ENCODE results near the gene SLC39A9.

DNA sequence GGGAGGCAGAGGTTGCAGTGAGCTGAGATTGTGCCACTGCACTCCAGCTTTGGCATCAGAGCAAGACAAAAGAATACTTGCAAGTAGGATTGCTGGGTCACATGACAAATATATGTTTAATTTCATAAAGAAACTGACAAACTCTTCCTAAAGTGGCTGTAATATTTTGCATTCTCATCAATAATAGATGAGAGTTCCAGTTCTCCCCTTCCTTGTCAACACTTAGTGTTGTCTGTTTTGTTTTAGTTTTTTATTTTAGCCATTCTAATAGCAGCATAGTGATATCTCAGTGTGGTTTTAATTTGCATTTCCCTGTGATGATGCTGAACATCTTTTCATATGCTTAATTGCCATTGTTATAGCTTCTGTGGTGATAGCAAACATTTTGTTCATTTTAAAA, 31.2 kb downstream of the SLC39A9 start:
- no peak for TF ChIP-seq ZSCAN29 (IDR thresholded peaks at IDR 0.05)
- TF ChIP-seq EGR1 (IDR thresholded peaks at IDR 0.05; ENCODE audit: borderline replicate concordance in 1 of 2, low read depth in 2 of 2, low read length in 2 of 2): no peak
- no peak for TF ChIP-seq CTCF (IDR thresholded peaks at IDR 0.05 in 2 of 3, conservative IDR thresholded peaks at IDR 0.05 in 1 of 3; ENCODE audit: control insufficient read depth in 2 of 3, extremely low read depth in 1 of 3, insufficient read depth in 1 of 3, low read depth in 3 of 3, low read length in 3 of 3)
